ENCODE measurements around the gene FST. TPM values are rescaled to one million over a fixed set of nuclear protein-coding genes. Genes with fewer than 3 reads are reported as not detected.

FST gene, protein sequence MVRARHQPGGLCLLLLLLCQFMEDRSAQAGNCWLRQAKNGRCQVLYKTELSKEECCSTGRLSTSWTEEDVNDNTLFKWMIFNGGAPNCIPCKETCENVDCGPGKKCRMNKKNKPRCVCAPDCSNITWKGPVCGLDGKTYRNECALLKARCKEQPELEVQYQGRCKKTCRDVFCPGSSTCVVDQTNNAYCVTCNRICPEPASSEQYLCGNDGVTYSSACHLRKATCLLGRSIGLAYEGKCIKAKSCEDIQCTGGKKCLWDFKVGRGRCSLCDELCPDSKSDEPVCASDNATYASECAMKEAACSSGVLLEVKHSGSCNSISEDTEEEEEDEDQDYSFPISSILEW
- total RNA-seq = 12.9 and 16.6 TPM in 2 replicates

DNA sequence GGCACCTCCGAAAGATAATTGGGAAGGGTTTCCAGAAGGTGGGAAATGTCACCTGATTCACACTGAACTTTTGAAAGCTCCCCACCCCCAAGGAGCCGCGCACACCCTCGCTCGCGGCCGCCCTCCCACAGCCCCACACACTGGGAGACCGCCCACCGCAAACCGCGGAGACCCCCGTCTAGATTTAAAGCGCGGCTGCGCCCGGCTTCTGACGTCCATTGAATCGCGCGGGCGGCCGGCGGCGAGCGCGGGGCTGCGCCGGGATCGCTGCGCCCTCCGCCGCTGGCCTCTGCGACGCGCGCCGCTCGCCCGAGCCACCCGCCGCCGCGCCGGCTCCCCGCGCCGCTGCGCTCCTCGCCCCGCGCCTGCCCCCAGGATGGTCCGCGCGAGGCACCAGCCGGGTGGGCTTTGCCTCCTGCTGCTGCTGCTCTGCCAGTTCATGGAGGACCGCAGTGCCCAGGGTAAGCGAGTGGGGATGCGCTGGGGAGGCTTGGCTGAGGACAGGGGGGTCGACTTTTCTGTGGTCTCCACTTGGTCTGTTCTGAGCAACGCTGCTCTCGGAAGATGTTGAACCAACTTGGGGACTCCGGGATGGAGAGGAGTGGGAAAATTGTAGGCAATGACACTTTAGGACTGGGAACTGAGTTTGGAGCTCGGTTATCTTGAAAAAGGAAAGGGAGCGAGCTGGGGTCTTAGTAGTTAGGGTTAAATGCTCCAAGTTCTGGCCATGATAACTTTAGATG lies at the start of gene FST:
FST (plus strand) TSS at position 214 of the 743 bp plus-strand sequence; CDS start at position 377, 163 bp downstream.

Other genes starting within 250 kb of the FST start
- 68.9 and 95.0 TPM in 2 replicates for gene NDUFS4, start 80.0 kb downstream of the FST start, total RNA-seq

Measured in smooth muscle cell of the umbilical artery (primary cell).